Tibial nerve (tissue), 3 donors: Measurements from ENCODE around the gene CFTR.

Experiments used
- CTCF ChIP-seq, 5 experiments: fragments of 200-600 bp in 3 of 5; fragments of 450-650 bp in 2 of 5; sonication (generic) in 3 of 5; IDR thresholded peaks; one replicate each; pipeline ENCODE4 v1.5.1; 2016 to 2019; ENCODE audit warnings: antibody characterized with exemption in 5 of 5, mild to moderate bottlenecking in 3 of 5, moderate library complexity in 2 of 5
- POLR2A ChIP-seq, 2 donors: fragments of 450-650 bp; IDR thresholded peaks; one replicate each; pipeline ENCODE4 v1.6.1; 2017; ENCODE audit warnings: antibody characterized with exemption in 2 of 2, mild to moderate bottlenecking in 2 of 2, moderate library complexity in 2 of 2

- TF ChIP-seq CTCF (IDR thresholded peaks at IDR 0.05) (no peak), POLR2A (IDR thresholded peaks at IDR 0.05) (no peak)
Measured at GRCh38 chr7:117621075-117621618, 141.3 kb downstream of the CFTR start.
